GM23338 (cell line): ENCODE measurements around the gene NT5C2. TPM values are rescaled to one million over a fixed set of nuclear protein-coding genes. Genes with fewer than 3 reads are reported as not detected.
"Not testable (repeated sequence)": the region's sequence is repeated elsewhere in the genome, so short reads cannot be mapped to it uniquely, and the experiment has no call there.

ENCODE experiments used
- ATAC-seq: fragments of 200-7000 bp; cut with Tn5 transposase; 3 replicates; pipeline ENCODE4 v1.9.1; 2020
- DNase-seq: peaks from one replicate; pipeline ENCODE4 v3.0.0-alpha.2; 2015; ENCODE audit warnings: low spot score
- H2AFZ ChIP-seq: fragments of 200-600 bp; sonication (generic); 2 replicates; pipeline ENCODE4 v1.8.0; 2016; ENCODE audit warnings: antibody characterized with exemption, mild to moderate bottlenecking, moderate library complexity
- H3F3A ChIP-seq: fragments of 200-600 bp; sonication (generic); replicated peaks from 2 replicates; pipeline ENCODE4 v1.8.0; 2017; ENCODE audit warnings: antibody characterized with exemption, mixed run types, low read depth
- H3K27ac ChIP-seq: fragments of 200-600 bp; sonication (generic); 2 replicates; pipeline ENCODE4 v1.6.1; 2016; ENCODE audit warnings: low read depth
- H3K27me3 ChIP-seq: fragments of 200-600 bp; sonication (generic); 2 replicates; pipeline ENCODE4 v1.8.0; 2016; ENCODE audit warnings: mild to moderate bottlenecking, mixed run types, moderate library complexity; ENCODE audit not compliant: insufficient read depth
- H3K36me3 ChIP-seq: fragments of 200-600 bp; sonication (generic); 2 replicates; pipeline ENCODE4 v1.8.0; 2016; ENCODE audit warnings: mild to moderate bottlenecking; ENCODE audit not compliant: insufficient read depth
- H3K4me1 ChIP-seq: fragments of 200-600 bp; sonication (generic); 2 replicates; pipeline ENCODE4 v1.8.0; 2016; ENCODE audit warnings: mild to moderate bottlenecking, moderate library complexity; ENCODE audit not compliant: insufficient read depth
- H3K4me2 ChIP-seq: fragments of 200-600 bp; sonication (generic); 2 replicates; pipeline ENCODE4 v1.7.1; 2017; ENCODE audit warnings: mixed run types
- H3K4me3 ChIP-seq: fragments of 200-600 bp; sonication (generic); 2 replicates; pipeline ENCODE4 v1.6.1; 2016; ENCODE audit warnings: mixed run types
- H3K79me2 ChIP-seq: fragments of 200-600 bp; sonication (generic); replicated peaks from 2 replicates; pipeline ENCODE4 v1.8.0; 2017; ENCODE audit warnings: mild to moderate bottlenecking; ENCODE audit not compliant: insufficient read depth
- H3K9me2 ChIP-seq: fragments of 200-600 bp; sonication (generic); 2 replicates; pipeline ENCODE4 v1.8.0; 2017; ENCODE audit not compliant: insufficient read depth
- H4K20me1 ChIP-seq: fragments of 200-600 bp; sonication (generic); replicated peaks from 2 replicates; pipeline ENCODE4 v1.8.0; 2017; ENCODE audit warnings: mild to moderate bottlenecking; ENCODE audit not compliant: insufficient read depth
- H3K27ac Mint-ChIP-seq: 2 replicates; pipeline ENCODE4 v1.8.0; 2020; ENCODE audit warnings: inconsistent platforms, mild to moderate bottlenecking, moderate library complexity, mixed read lengths
- H3K27me3 Mint-ChIP-seq: 3 replicates; pipeline ENCODE4 v1.8.0; 2022; ENCODE audit warnings: low read depth, mild to moderate bottlenecking, moderate library complexity, mixed read lengths, inconsistent platforms; ENCODE audit not compliant: insufficient read depth, poor library complexity
- H3K36me3 Mint-ChIP-seq: 3 replicates; pipeline ENCODE4 v1.8.0; 2021; ENCODE audit warnings: low read depth, mild to moderate bottlenecking, inconsistent platforms, moderate library complexity, mixed read lengths
- H3K4me1 Mint-ChIP-seq: 3 replicates; pipeline ENCODE4 v1.8.0; 2020; ENCODE audit warnings: mild to moderate bottlenecking, inconsistent platforms, mixed read lengths
- H3K4me3 Mint-ChIP-seq: 3 replicates; pipeline ENCODE4 v1.8.0; 2021; ENCODE audit warnings: moderate library complexity, mild to moderate bottlenecking, inconsistent platforms, mixed read lengths
- H3K9me3 Mint-ChIP-seq: 3 replicates; pipeline ENCODE4 v1.8.0; 2020; ENCODE audit warnings: moderate library complexity, mild to moderate bottlenecking, inconsistent platforms, mixed read lengths
- CREB1 ChIP-seq: fragments of 250-450 bp; sonication (Bioruptor Pico); IDR thresholded peaks from 2 replicates; pipeline ENCODE4 v1.5.0; 2020; ENCODE audit warnings: low read depth, mild to moderate bottlenecking, moderate library complexity
- EZH2 ChIP-seq: fragments of 200-600 bp; sonication (generic); IDR thresholded peaks from one replicate; pipeline ENCODE4 v1.8.0; 2017; ENCODE audit warnings: antibody characterized with exemption, mild to moderate bottlenecking, low read depth; ENCODE audit not compliant: unreplicated experiment
- EZH2phosphoT487 ChIP-seq: fragments of 200-600 bp; sonication (generic); IDR thresholded peaks from one replicate; pipeline ENCODE4 v1.8.1; 2018; ENCODE audit warnings: antibody characterized with exemption; ENCODE audit not compliant: unreplicated experiment
- STAT1 ChIP-seq: IDR thresholded peaks from one replicate; pipeline ENCODE4 v1.6.1; 2016; ENCODE audit warnings: antibody characterized with exemption; ENCODE audit not compliant: unreplicated experiment
- ZNF331 ChIP-seq: fragments of 250-450 bp; sonication (Bioruptor Pico); IDR thresholded peaks from 2 replicates; pipeline ENCODE4 v1.5.0; 2020; ENCODE audit warnings: low read depth, mild to moderate bottlenecking, moderate library complexity
- polyA plus RNA-seq: library from polyadenylated mRNA; unstranded; fragments of >200 nt; fragmentation: Nextera tagmentation; extraction: Ambion mirVana; gene quantifications from 2 replicates; pipeline ENCODE4 v1.2.1, GENCODE V29; 2016
- total RNA-seq: library from RNA; depleted of rRNA; stranded (reverse); fragments of >200 nt; shearing (Covaris generic); gene quantifications from 2 replicates; pipeline ENCODE4 v1.2.3, GENCODE V29; 2014
- TF ChIP-seq, protein P1 (sequence below), 2 experiments: fragments of 200-600 bp in 1 of 2; sonication (generic) in 1 of 2; conservative IDR thresholded peaks; 2 replicates each; pipeline versions ENCODE4 v1.5.1 to v1.6.1; 2016 to 2017; ENCODE audit warnings: antibody characterized with exemption in 2 of 2, low read depth in 2 of 2, mild to moderate bottlenecking in 2 of 2, moderate library complexity in 1 of 2
- TF ChIP-seq, protein P2 (sequence below): IDR thresholded peaks from 2 replicates; pipeline ENCODE4 v1.6.1; 2016; ENCODE audit warnings: antibody characterized with exemption
- TF ChIP-seq, protein P3 (sequence below): IDR thresholded peaks from one replicate; pipeline ENCODE4 v1.6.1; 2018; ENCODE audit warnings: antibody characterized with exemption; ENCODE audit not compliant: unreplicated experiment

NT5C2 gene
- total and polyA plus RNA-seq, 2 experiments from 2014 or later, result 33.9 to 85.4 TPM

- TF ChIP-seq EZH2phosphoT487 (no peak), EZH2 (no peak), STAT1 (no peak), CREB1 (no peak), ZNF331 (no peak)
- TF ChIP-seq, protein P1, sequence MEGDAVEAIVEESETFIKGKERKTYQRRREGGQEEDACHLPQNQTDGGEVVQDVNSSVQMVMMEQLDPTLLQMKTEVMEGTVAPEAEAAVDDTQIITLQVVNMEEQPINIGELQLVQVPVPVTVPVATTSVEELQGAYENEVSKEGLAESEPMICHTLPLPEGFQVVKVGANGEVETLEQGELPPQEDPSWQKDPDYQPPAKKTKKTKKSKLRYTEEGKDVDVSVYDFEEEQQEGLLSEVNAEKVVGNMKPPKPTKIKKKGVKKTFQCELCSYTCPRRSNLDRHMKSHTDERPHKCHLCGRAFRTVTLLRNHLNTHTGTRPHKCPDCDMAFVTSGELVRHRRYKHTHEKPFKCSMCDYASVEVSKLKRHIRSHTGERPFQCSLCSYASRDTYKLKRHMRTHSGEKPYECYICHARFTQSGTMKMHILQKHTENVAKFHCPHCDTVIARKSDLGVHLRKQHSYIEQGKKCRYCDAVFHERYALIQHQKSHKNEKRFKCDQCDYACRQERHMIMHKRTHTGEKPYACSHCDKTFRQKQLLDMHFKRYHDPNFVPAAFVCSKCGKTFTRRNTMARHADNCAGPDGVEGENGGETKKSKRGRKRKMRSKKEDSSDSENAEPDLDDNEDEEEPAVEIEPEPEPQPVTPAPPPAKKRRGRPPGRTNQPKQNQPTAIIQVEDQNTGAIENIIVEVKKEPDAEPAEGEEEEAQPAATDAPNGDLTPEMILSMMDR (conservative IDR thresholded peaks at IDR 0.05; ENCODE audit: low read depth in 2 of 2), result no peak
- TF ChIP-seq, protein P2, sequence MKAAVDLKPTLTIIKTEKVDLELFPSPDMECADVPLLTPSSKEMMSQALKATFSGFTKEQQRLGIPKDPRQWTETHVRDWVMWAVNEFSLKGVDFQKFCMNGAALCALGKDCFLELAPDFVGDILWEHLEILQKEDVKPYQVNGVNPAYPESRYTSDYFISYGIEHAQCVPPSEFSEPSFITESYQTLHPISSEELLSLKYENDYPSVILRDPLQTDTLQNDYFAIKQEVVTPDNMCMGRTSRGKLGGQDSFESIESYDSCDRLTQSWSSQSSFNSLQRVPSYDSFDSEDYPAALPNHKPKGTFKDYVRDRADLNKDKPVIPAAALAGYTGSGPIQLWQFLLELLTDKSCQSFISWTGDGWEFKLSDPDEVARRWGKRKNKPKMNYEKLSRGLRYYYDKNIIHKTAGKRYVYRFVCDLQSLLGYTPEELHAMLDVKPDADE, result no peak
- TF ChIP-seq, protein P3, sequence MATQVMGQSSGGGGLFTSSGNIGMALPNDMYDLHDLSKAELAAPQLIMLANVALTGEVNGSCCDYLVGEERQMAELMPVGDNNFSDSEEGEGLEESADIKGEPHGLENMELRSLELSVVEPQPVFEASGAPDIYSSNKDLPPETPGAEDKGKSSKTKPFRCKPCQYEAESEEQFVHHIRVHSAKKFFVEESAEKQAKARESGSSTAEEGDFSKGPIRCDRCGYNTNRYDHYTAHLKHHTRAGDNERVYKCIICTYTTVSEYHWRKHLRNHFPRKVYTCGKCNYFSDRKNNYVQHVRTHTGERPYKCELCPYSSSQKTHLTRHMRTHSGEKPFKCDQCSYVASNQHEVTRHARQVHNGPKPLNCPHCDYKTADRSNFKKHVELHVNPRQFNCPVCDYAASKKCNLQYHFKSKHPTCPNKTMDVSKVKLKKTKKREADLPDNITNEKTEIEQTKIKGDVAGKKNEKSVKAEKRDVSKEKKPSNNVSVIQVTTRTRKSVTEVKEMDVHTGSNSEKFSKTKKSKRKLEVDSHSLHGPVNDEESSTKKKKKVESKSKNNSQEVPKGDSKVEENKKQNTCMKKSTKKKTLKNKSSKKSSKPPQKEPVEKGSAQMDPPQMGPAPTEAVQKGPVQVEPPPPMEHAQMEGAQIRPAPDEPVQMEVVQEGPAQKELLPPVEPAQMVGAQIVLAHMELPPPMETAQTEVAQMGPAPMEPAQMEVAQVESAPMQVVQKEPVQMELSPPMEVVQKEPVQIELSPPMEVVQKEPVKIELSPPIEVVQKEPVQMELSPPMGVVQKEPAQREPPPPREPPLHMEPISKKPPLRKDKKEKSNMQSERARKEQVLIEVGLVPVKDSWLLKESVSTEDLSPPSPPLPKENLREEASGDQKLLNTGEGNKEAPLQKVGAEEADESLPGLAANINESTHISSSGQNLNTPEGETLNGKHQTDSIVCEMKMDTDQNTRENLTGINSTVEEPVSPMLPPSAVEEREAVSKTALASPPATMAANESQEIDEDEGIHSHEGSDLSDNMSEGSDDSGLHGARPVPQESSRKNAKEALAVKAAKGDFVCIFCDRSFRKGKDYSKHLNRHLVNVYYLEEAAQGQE, result no peak
- peak overlapping the region; percentile 18 for H3K27ac Mint-ChIP-seq
Measured at GRCh38 chr10:103139803-103140202, 53.3 kb downstream of the NT5C2 start.

GRCh38 chr10:103135168-103135567, 57.9 kb downstream of the NT5C2 start:
- not testable (repeated sequence) for H3K79me2 ChIP-seq, H3K27me3 Mint-ChIP-seq

More at GRCh38 chr10:103139803-103140202, 53.3 kb downstream of the NT5C2 start:
- Mint-ChIP-seq H3K4me3 (no peak overlapping the region), H3K4me1 (no peaks in the 10 kb centered on the region; the same call in 1 of the 3 replicates), H3K36me3 (peaks cover 31% of the 10 kb centered on the region), H3K27me3 (no peaks in the 10 kb centered on the region), H3K9me3 (peaks cover 10% of the 10 kb centered on the region)
- Histone ChIP-seq H2AFZ (no peak overlapping the region), H3K27ac (no peak overlapping the region), H3K4me1 (no peaks in the 10 kb centered on the region), H3K27me3 (no peaks in the 10 kb centered on the region), H3K4me3 (no peak overlapping the region), H3K36me3 (peaks cover 5% of the 10 kb centered on the region), H3K9me2 (no peaks in the 10 kb centered on the region), H3K4me2 (no peak overlapping the region), H4K20me1 (no peaks in the 10 kb centered on the region), H3K79me2 (peaks cover 10% of the 10 kb centered on the region; the same call in 1 of the 2 replicates), H3F3A (no peaks in the 10 kb centered on the region)
- no peak for ATAC-seq
- DNase-seq, result no peak

More at GRCh38 chr10:103135168-103135567, 57.9 kb downstream of the NT5C2 start:
- not testable (repeated sequence) for H3K36me3 ChIP-seq, DNase-seq, H3K4me3 ChIP-seq, H3K4me1 ChIP-seq, H3K9me2 ChIP-seq, H4K20me1 ChIP-seq, ATAC-seq, H3F3A ChIP-seq, H2AFZ ChIP-seq, H3K4me3 Mint-ChIP-seq, H3K4me1 Mint-ChIP-seq, H3K27ac ChIP-seq, H3K4me2 ChIP-seq, H3K27ac Mint-ChIP-seq, H3K27me3 ChIP-seq
- H3K36me3 Mint-ChIP-seq, result peaks cover 74% of the 10 kb centered on the region
- peaks cover 33% of the 10 kb centered on the region for H3K9me3 Mint-ChIP-seq
